ENCODE data around the gene MAGI2. TPM values are rescaled to one million over a fixed set of nuclear protein-coding genes. Genes with fewer than 3 reads are reported as not detected.

The MAGI2 gene
- total and polyA plus RNA-seq, 2 of the 13 experiments (the other 11 are each of a cell fraction or from before 2014, with no cell fraction given): 1.5 to 3.8 TPM

DNA sequence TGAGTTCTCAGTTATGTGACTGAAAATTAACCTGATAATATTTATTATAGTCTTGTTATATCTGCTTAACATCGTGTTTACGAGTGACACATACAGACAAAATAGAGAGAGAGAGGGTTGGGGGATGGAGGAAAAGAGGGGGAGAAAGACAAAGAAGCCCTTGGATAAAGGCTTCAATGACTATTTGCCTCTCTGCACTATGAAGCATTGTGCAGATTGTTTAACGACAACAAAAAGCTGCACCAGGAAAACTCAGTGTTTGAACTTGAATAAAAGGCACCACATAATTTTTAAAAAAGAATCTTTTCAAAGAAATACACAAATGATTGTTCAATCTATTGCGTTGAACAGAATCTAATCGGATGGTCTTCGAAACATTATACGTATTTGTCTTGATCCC is 27.8 kb downstream of the MAGI2 start:
- POLR2A ChIA-PET: interaction anchor here (1.1 kb wide), 1 partner anchor 26 kb away, joined by 3 read pairs; no protein-coding TSS in a partner anchor

DNA sequence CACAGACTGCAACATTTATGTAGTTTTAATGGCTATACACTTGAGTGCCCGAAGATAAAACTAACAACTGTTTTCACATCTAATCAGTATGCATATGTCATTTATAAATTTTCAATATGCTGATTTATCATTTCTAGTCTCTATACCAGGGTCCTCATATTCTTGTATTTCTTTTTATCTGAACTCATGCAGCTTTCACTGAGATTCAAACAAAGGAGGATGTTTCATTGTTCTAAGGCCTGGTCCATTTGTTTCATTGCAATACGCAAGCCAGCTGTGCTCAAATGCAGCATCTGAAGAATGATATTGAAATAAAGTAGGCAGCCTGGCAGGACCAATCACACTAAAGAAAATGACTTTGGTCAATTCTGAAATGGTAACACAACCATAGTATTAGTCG is 31.7 kb downstream of the MAGI2 start:
- no peaks in the 10 kb centered on the region for H3K27me3 ChIP-seq (ENCODE audit: control insufficient read depth in 1 of 2, insufficient read depth in 2 of 2, low read length in 2 of 2)
- no peaks in the 10 kb centered on the region for H3K9me3 ChIP-seq (ENCODE audit: low read length)
- no peaks in the 10 kb centered on the region for H3K36me3 ChIP-seq (replicated peaks in 1 of 2; ENCODE audit: control insufficient read depth in 1 of 2, insufficient read depth in 2 of 2, low read length in 2 of 2)
- DNase-seq (ENCODE audit: low spot score): no peak
- no peak for ATAC-seq
- no peak overlapping the region for H3K4me3 ChIP-seq (replicated peaks in 1 of 3; ENCODE audit: insufficient read depth in 1 of 3, low read depth in 2 of 3, low read length in 3 of 3)
- in situ Hi-C loops (cut with HindIII; ENCODE audit: extremely low pct_ligation_motif_present, low pct_unique_long_range_greater_than_20kb): no loop called here
- intact Hi-C loops (cut with micrococcal nuclease; ENCODE audit: unreplicated experiment): no loop called here
- H3K4me1 ChIP-seq (ENCODE audit: insufficient read depth, low read length): peaks cover 11% of the 10 kb centered on the region
- no peak overlapping the region for H3K27ac ChIP-seq (ENCODE audit: extremely low read length, insufficient read depth, low read length)
- no peak overlapping the region for H3K4me2 ChIP-seq (ENCODE audit: low read depth, low read length)
- no peaks in the 10 kb centered on the region for H3K79me2 ChIP-seq (ENCODE audit: insufficient read depth, low read length)
- 93% methylated on average over 3 of the region's 3 CpGs for WGBS (ENCODE audit: low lambda C conversion rate)
- FAIRE-seq: no peak
- ChIA-PET POLR2A (no interaction called here), CTCF (ENCODE audit: low intra/inter-chr PET ratio, low total read pairs) (no interaction called here)
- BruUV-seq (replicated peaks): no TSS peak
- no peak overlapping the region for H3K9ac ChIP-seq (ENCODE audit: insufficient read depth, low read depth, low read length)
- no peak overlapping the region for H2AFZ ChIP-seq (ENCODE audit: low read length)
- no peaks in the 10 kb centered on the region for H4K20me1 ChIP-seq (ENCODE audit: insufficient read depth, low read length)
- TF ChIP-seq ZFAT (CRISPR knock-in tag; conservative IDR thresholded peaks at IDR 0.05) (no peak), ZNF878 (CRISPR knock-in tag; IDR thresholded peaks at IDR 0.05) (no peak), ZNF589 (CRISPR knock-in tag; conservative IDR thresholded peaks at IDR 0.05) (no peak), ZNF816 (CRISPR knock-in tag; IDR thresholded peaks at IDR 0.05; ENCODE audit: borderline replicate concordance) (no peak), BHLHE40 (IDR thresholded peaks at IDR 0.05; ENCODE audit: low read length) (no peak), SOX5 (CRISPR knock-in tag; IDR thresholded peaks at IDR 0.05; ENCODE audit: borderline replicate concordance) (no peak), SRSF9 (IDR thresholded peaks at IDR 0.05; ENCODE audit: borderline replicate concordance, insufficient read depth, low read depth, low read length, poor library complexity, severe bottlenecking) (no peak), SP2 (CRISPR knock-in tag; IDR thresholded peaks at IDR 0.05) (no peak)
- TF ChIP-seq, protein P1, sequence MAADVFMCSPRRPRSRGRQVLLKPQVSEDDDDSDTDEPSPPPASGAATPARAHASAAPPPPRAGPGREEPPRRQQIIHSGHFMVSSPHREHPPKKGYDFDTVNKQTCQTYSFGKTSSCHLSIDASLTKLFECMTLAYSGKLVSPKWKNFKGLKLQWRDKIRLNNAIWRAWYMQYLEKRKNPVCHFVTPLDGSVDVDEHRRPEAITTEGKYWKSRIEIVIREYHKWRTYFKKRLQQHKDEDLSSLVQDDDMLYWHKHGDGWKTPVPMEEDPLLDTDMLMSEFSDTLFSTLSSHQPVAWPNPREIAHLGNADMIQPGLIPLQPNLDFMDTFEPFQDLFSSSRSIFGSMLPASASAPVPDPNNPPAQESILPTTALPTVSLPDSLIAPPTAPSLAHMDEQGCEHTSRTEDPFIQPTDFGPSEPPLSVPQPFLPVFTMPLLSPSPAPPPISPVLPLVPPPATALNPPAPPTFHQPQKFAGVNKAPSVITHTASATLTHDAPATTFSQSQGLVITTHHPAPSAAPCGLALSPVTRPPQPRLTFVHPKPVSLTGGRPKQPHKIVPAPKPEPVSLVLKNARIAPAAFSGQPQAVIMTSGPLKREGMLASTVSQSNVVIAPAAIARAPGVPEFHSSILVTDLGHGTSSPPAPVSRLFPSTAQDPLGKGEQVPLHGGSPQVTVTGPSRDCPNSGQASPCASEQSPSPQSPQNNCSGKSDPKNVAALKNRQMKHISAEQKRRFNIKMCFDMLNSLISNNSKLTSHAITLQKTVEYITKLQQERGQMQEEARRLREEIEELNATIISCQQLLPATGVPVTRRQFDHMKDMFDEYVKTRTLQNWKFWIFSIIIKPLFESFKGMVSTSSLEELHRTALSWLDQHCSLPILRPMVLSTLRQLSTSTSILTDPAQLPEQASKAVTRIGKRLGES (CRISPR knock-in tag; IDR thresholded peaks at IDR 0.05; ENCODE audit: borderline replicate concordance): no peak

More for the DNA sequence above, 27.8 kb downstream of the MAGI2 start:
- Histone ChIP-seq H3K27ac (ENCODE audit: extremely low read length, insufficient read depth, low read length) (no peak overlapping the region), H3K4me1 (ENCODE audit: insufficient read depth, low read length) (peaks cover 3% of the 10 kb centered on the region), H2AFZ (ENCODE audit: low read length) (no peak overlapping the region), H4K20me1 (ENCODE audit: insufficient read depth, low read length) (no peaks in the 10 kb centered on the region), H3K36me3 (replicated peaks in 1 of 2; ENCODE audit: control insufficient read depth in 1 of 2, insufficient read depth in 2 of 2, low read length in 2 of 2) (no peaks in the 10 kb centered on the region), H3K79me2 (ENCODE audit: insufficient read depth, low read length) (no peaks in the 10 kb centered on the region), H3K27me3 (ENCODE audit: control insufficient read depth in 1 of 2, insufficient read depth in 2 of 2, low read length in 2 of 2) (no peaks in the 10 kb centered on the region), H3K4me2 (ENCODE audit: low read depth, low read length) (no peak overlapping the region), H3K9me3 (ENCODE audit: low read length) (no peaks in the 10 kb centered on the region), H3K9ac (ENCODE audit: insufficient read depth, low read depth, low read length) (no peak overlapping the region), H3K4me3 (replicated peaks in 1 of 3; ENCODE audit: insufficient read depth in 1 of 3, low read depth in 2 of 3, low read length in 3 of 3) (no peak overlapping the region)
- ATAC-seq (no peak), FAIRE-seq (no peak), DNase-seq (ENCODE audit: low spot score) (no peak)
- TF ChIP-seq MEF2D (CRISPR knock-in tag; IDR thresholded peaks at IDR 0.05): no peak
- TF ChIP-seq ZNF552 (CRISPR knock-in tag; IDR thresholded peaks at IDR 0.05; ENCODE audit: borderline replicate concordance): no peak
- TF ChIP-seq TEAD3 (CRISPR knock-in tag; optimal IDR thresholded peaks at IDR 0.05; ENCODE audit: borderline replicate concordance): no peak
- TF ChIP-seq, protein P2, sequence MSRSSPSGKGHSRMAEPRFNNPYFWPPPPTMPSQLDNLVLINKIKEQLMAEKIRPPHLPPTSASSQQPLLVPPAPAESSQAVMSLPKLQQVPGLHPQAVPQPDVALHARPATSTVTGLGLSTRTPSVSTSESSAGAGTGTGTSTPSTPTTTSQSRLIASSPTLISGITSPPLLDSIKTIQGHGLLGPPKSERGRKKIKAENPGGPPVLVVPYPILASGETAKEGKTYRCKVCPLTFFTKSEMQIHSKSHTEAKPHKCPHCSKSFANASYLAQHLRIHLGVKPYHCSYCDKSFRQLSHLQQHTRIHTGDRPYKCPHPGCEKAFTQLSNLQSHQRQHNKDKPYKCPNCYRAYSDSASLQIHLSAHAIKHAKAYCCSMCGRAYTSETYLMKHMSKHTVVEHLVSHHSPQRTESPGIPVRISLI (CRISPR knock-in tag; IDR thresholded peaks at IDR 0.05; ENCODE audit: borderline replicate concordance): no peak
- TF ChIP-seq MATR3 (CRISPR knock-in tag; IDR thresholded peaks at IDR 0.05): no peak
- no peak for TF ChIP-seq ZNF550 (CRISPR knock-in tag; IDR thresholded peaks at IDR 0.05; ENCODE audit: borderline replicate concordance)
- no peak for TF ChIP-seq RFX1 (IDR thresholded peaks at IDR 0.05)
- TF ChIP-seq ISX (CRISPR knock-in tag; conservative IDR thresholded peaks at IDR 0.05): no peak
- TF ChIP-seq ZNF207 (IDR thresholded peaks at IDR 0.05; ENCODE audit: borderline replicate concordance): no peak
- TF ChIP-seq KAT2B (IDR thresholded peaks at IDR 0.05; ENCODE audit: borderline replicate concordance, low read depth, low read length): no peak
- BruUV-seq (replicated peaks): no TSS peak
- in situ Hi-C loops (cut with HindIII; ENCODE audit: extremely low pct_ligation_motif_present, low pct_unique_long_range_greater_than_20kb) (no loop called here), intact Hi-C loops (cut with micrococcal nuclease; ENCODE audit: unreplicated experiment) (no loop called here)
- CTCF ChIA-PET (ENCODE audit: low intra/inter-chr PET ratio, low total read pairs): no interaction called here
- WGBS (ENCODE audit: low lambda C conversion rate): 80% methylated on average over 7 of the region's 7 CpGs
